NCI-H187 treated with DMSO at 0.1 percent for 48 hours (cell line): ENCODE measurements around the gene OR2AJ1.
"Not testable (repeated sequence)": the region's sequence is repeated elsewhere in the genome, so short reads cannot be mapped to it uniquely, and the experiment has no call there.

Source experiments
- DNase-seq: peaks from one replicate; lab custom pipeline; 2025; lab: John Stamatoyannopoulos, UW

OR2AJ1 gene

GRCh38 chr1:247924868-247925267, at the start of gene OR2AJ1:
Gene OR2AJ1, plus strand, starts transcription at chr1:247924889. Its CDS starts 8,880 bp downstream, at chr1:247933769.
- DNase-seq: no peak

GRCh38 chr1:247883346-247883745, 41.3 kb upstream of the OR2AJ1 start:
- no peak for DNase-seq

GRCh38 chr1:247884797-247885413, 39.8 kb upstream of the OR2AJ1 start:
- no peak for DNase-seq

- no peak for DNase-seq
These were observed 29.5 kb upstream of the OR2AJ1 start, which contains the start of gene OR2W3 for GRCh38 chr1:247895163-247895637. Gene OR2W3, plus strand, starts transcription at chr1:247895587. Its CDS starts 0 bp downstream, at chr1:247895587.

- DNase-seq: no peak
These were observed 28.7 kb upstream of the OR2AJ1 start for GRCh38 chr1:247895976-247896375.

GRCh38 chr1:247904122-247904521, 20.6 kb upstream of the OR2AJ1 start:
- no peak for DNase-seq

- DNase-seq: no peak
These were observed 19.5 kb upstream of the OR2AJ1 start for GRCh38 chr1:247905181-247905580.

- no peak for DNase-seq
These were observed 18.7 kb upstream of the OR2AJ1 start for GRCh38 chr1:247905910-247906503.

- no peak for DNase-seq
These were observed 18.1 kb upstream of the OR2AJ1 start for GRCh38 chr1:247906504-247907047.

- DNase-seq: no peak
These were observed 15.9 kb upstream of the OR2AJ1 start for GRCh38 chr1:247908766-247909165.

GRCh38 chr1:247913786-247914185, 10.9 kb upstream of the OR2AJ1 start:
- no peak for DNase-seq

- no peak for DNase-seq
These were observed 9.6 kb upstream of the OR2AJ1 start for GRCh38 chr1:247914941-247915662.

GRCh38 chr1:247919952-247920351, 4.7 kb upstream of the OR2AJ1 start, which contains the start of gene OR2T8:
Gene OR2T8, plus strand, starts transcription at chr1:247920252. Its CDS starts 766 bp downstream, at chr1:247921018.
- DNase-seq: no peak

- DNase-seq: no peak
These were observed 748 bp upstream of the OR2AJ1 start for GRCh38 chr1:247923941-247924340.

GRCh38 chr1:247933989-247934388, 9.3 kb downstream of the OR2AJ1 start:
- no peak for DNase-seq

- DNase-seq: no peak
These were observed 11.1 kb downstream of the OR2AJ1 start for GRCh38 chr1:247935781-247936180.

GRCh38 chr1:247936415-247936814, 11.7 kb downstream of the OR2AJ1 start:
- DNase-seq: no peak

- not testable (repeated sequence) for DNase-seq
These were observed 12.5 kb downstream of the OR2AJ1 start for GRCh38 chr1:247936965-247937734.

GRCh38 chr1:247942624-247943023, 17.9 kb downstream of the OR2AJ1 start:
- DNase-seq: no peak

GRCh38 chr1:247948558-247948957, 23.9 kb downstream of the OR2AJ1 start, which contains the start of gene OR2L8:
Gene OR2L8, plus strand, starts transcription at chr1:247948858. Its CDS starts 0 bp downstream, at chr1:247948858.
- DNase-seq: no peak

GRCh38 chr1:247953408-247953807, 28.7 kb downstream of the OR2AJ1 start:
- no peak for DNase-seq

GRCh38 chr1:247961791-247962190, 37.1 kb downstream of the OR2AJ1 start:
- no peak for DNase-seq
